Activated B cell treated with CpG ODN at 0.5 μM for 24 hours (primary cell): ENCODE measurements around the gene FOXO3. TPM values are rescaled to one million over a fixed set of nuclear protein-coding genes. Genes with fewer than 3 reads are reported as not detected.

Experiments used
- ATAC-seq: fragments of 200-7000 bp; cut with Tn5 transposase; one replicate; pipeline ENCODE4 v1.10.0; 2021; ENCODE audit warnings: low read depth, mild to moderate bottlenecking, moderate library complexity
- CTCF ChIA-PET: fragments of 350-600 bp; sonication (Branson Sonifier 250); formaldehyde crosslinking; loops from one replicate; lab custom pipeline; 2021; ENCODE audit warnings: antibody characterized with exemption; lab: Charles Lee
- POLR2A ChIA-PET: fragments of 350-600 bp; sonication (Branson Sonifier 250); formaldehyde crosslinking; loops from one replicate; lab custom pipeline; 2021; ENCODE audit warnings: antibody characterized with exemption; lab: Charles Lee
- DNase-seq: peaks from one replicate; pipeline ENCODE4 v3.0.0; 2022
- H3K27ac Mint-ChIP-seq: one replicate; pipeline ENCODE4 v1.8.0; 2020; ENCODE audit warnings: mixed read lengths
- H3K27me3 Mint-ChIP-seq: one replicate; pipeline ENCODE4 v1.8.0; 2021; ENCODE audit warnings: mixed read lengths
- H3K36me3 Mint-ChIP-seq: one replicate; pipeline ENCODE4 v1.8.0; 2021; ENCODE audit warnings: low read depth, mixed read lengths
- H3K4me1 Mint-ChIP-seq: one replicate; pipeline ENCODE4 v1.8.0; 2021; ENCODE audit warnings: mixed read lengths
- H3K4me3 Mint-ChIP-seq: one replicate; pipeline ENCODE4 v1.8.0; 2020; ENCODE audit warnings: mild to moderate bottlenecking, mixed read lengths
- H3K9me3 Mint-ChIP-seq: one replicate; pipeline ENCODE4 v1.8.0; 2020; ENCODE audit warnings: mixed read lengths
- intact Hi-C: fragments of 100-400 bp; cut with micrococcal nuclease; formaldehyde crosslinking; loops from one replicate; pipeline ENCODE4 v1.15.1; 2024
- total RNA-seq: library from RNA; stranded (reverse); gene quantifications from 2 replicates; pipeline ENCODE4 v1.2.3, GENCODE V29; 2022
- TF ChIP-seq, protein P1 (sequence below): fragments of 200-600 bp; IDR thresholded peaks from one replicate; pipeline ENCODE4 v1.8.0; 2022; ENCODE audit warnings: antibody characterized with exemption, mild to moderate bottlenecking

FOXO3 gene
- total RNA-seq, 1 donor from 2014 or later: 9.4 TPM

DNA sequence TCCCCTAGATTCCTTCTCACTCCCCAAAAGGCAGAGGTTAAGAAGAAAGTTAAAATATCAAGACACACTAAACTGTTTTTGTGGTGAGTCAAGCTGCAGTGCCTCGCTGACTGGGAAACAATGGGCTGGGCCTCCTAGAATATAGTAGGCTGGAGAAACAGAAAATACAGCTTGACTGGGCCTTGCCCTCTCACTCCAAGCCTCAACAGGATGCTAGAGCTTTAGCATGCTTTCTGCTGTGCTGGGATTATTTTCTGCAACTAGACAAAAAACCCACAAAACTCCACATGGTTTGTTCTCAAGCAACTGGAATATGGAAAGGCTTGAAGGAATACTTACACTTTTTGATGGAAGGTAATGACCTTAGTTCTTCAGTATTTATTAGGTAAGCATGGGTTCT is 27.9 kb downstream of the FOXO3 start:
- POLR2A ChIA-PET: interaction anchor here (1.2 to 3.1 kb wide), 3 partner anchors 9 to 23 kb away, joined by 3 to 13 read pairs (median 4); no protein-coding TSS in a partner anchor
- CTCF ChIA-PET: no interaction called here

DNA sequence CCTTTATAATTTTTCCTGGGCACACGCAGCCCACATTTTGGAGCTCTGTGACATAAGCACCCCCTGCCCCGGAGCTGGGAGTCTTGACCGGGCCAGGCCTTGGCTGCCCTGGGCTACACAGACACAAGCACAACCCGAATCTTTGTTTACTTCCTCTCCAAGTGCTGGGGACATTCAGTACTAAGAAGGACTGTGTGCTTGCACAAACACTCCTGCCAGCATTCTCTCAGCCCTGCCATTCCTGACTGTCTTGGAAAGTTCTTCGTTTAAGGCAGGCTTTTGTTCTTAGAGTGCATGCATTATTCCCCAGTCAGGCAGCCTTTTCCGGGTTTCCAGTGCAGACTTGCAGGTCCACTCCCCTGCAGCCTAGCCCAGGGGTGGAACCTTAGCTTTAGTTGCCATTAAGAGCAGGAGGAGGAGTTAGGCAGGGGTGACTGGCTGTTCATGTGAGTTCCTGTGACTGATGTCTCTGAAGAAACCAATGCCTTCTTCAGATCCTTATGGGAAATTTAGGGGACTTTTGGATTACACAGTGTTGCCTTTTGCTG is 28.6 kb downstream of the FOXO3 start:
- TF ChIP-seq, protein P1, sequence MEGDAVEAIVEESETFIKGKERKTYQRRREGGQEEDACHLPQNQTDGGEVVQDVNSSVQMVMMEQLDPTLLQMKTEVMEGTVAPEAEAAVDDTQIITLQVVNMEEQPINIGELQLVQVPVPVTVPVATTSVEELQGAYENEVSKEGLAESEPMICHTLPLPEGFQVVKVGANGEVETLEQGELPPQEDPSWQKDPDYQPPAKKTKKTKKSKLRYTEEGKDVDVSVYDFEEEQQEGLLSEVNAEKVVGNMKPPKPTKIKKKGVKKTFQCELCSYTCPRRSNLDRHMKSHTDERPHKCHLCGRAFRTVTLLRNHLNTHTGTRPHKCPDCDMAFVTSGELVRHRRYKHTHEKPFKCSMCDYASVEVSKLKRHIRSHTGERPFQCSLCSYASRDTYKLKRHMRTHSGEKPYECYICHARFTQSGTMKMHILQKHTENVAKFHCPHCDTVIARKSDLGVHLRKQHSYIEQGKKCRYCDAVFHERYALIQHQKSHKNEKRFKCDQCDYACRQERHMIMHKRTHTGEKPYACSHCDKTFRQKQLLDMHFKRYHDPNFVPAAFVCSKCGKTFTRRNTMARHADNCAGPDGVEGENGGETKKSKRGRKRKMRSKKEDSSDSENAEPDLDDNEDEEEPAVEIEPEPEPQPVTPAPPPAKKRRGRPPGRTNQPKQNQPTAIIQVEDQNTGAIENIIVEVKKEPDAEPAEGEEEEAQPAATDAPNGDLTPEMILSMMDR: no peak
- Mint-ChIP-seq H3K27ac (peak overlapping the region; percentile 55), H3K4me1 (peaks cover 79% of the 10 kb centered on the region), H3K9me3 (no peaks in the 10 kb centered on the region), H3K4me3 (peak overlapping the region; percentile 32), H3K36me3 (no peaks in the 10 kb centered on the region), H3K27me3 (no peaks in the 10 kb centered on the region)
- ATAC-seq: peak; percentile 64
- CTCF ChIA-PET: no interaction called here
- DNase-seq: no peak
- intact Hi-C loops: loop anchor here (2.0 kb wide), 1 partner anchor 15 kb away; no protein-coding TSS in a partner anchor
- POLR2A ChIA-PET: interaction anchor here (0.8 to 3.1 kb wide), 4 partner anchors 9 to 27 kb away, joined by 3 to 13 read pairs (median 4); no protein-coding TSS in a partner anchor

More for the DNA sequence above, 27.9 kb downstream of the FOXO3 start:
- peak overlapping the region; percentile 55 for H3K27ac Mint-ChIP-seq
- peaks cover 75% of the 10 kb centered on the region for H3K4me1 Mint-ChIP-seq
- H3K9me3 Mint-ChIP-seq: no peaks in the 10 kb centered on the region
- DNase-seq (no peak), ATAC-seq (no peak)
- TF ChIP-seq, protein P1: no peak
- H3K36me3 Mint-ChIP-seq: no peaks in the 10 kb centered on the region
- H3K27me3 Mint-ChIP-seq: no peaks in the 10 kb centered on the region
- intact Hi-C loops: loop anchor here (2.0 kb wide), 1 partner anchor 14 kb away; no protein-coding TSS in a partner anchor
- H3K4me3 Mint-ChIP-seq: no peak overlapping the region

DNA sequence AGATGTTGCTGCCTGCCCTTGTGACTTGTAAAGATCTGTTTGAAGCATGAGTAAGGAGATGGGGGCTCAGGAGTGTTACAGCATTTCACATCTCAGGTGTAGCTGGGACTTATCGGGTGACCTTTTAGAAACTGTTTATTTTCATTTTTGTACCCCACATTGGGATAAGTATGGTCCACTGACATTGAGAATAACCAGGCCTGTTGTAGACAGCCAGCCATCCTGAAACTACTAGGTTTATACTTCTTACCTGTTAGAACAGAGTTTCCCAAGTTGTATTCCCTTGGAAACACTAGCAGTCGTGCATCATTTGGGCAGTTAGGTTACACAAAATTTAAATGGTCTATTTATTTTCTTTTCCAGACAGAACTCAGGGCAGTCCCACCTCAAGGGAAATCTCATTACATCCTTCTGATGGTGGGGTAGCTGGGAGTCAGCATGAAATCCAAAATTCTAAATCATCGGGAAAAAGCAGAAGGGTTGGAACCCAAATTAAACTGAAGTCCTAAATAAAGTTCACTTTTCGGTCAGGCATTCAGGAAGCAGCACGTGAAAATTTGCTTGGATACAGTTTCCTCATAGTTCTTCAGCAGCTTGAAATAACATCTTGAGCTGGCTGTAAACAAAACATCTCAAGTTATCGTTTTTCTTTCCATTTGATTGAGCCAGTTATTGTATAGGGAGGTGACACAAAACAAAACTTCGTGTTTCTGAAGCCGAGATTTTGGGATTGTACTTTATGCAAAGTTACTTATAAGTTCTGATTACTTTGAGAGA is 30.5 kb downstream of the FOXO3 start:
- intact Hi-C loops: no loop called here
- peak overlapping the region; percentile 46 for H3K27ac Mint-ChIP-seq
- TF ChIP-seq, protein P1: no peak

DNA sequence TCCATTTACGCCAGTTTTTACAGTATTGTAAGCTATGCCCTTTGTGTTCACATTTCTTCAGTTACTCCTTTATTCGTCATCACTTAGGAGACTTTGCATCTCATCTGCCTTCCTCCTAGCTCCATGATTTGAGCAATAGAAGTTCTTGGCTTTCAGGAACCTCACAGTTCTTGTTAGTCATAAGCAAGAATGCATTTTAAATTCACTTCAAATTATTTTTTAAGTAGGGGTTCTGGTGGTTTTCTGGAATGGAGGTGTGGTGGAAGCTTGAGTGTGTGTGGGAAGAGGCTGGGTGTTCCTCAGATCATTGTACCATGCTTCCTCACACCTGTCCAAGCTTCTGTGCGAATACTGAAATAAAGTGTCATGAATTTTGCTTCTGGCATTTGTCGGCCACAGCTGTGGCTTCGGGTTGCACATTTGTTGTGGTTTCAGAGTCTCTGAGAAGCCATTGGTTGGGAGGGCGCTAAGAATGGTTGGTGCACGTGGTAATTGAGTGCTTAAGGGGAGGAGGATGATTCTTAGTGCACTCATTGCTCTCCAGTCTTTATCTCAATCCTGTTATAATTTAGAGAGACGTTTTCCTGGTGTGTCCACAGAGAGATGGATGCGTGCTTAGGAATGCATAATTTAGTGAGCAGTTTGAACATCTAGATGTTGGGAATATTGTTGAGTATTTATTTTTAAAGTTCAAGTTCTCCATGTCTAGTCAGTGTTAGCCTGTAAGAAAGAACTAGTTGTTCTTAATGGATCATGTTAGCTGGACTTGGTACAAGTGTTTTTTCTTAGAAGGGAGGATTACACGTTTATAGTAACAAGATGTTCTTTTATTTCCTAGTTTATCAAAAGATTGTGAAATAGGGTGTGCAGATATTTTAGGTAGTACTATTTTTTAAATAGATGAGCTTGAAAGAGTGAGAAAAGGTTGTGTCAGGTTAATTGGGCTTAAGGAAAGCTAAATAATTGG is 31.9 kb downstream of the FOXO3 start:
- TF ChIP-seq, protein P1: no peak
- no peaks in the 10 kb centered on the region for H3K9me3 Mint-ChIP-seq
- H3K4me3 Mint-ChIP-seq: peak overlapping the region; percentile 33
- ChIA-PET POLR2A (interaction anchor here (0.6 to 1.5 kb wide), 9 partner anchors 19 to 1133 kb away, joined by 3 to 7 read pairs (median 4); partner anchors contain the start of genes FOXO3 and PDSS2), CTCF (interaction anchor here (1.3 kb wide), 1 partner anchor 27 kb away, joined by 4 read pairs; no protein-coding TSS in a partner anchor)
- no peaks in the 10 kb centered on the region for H3K27me3 Mint-ChIP-seq
- ATAC-seq (peak; percentile 84), DNase-seq (peak; percentile 21)
- H3K4me1 Mint-ChIP-seq: peaks cover 79% of the 10 kb centered on the region
- no peaks in the 10 kb centered on the region for H3K36me3 Mint-ChIP-seq
- H3K27ac Mint-ChIP-seq: peak overlapping the region; percentile 87
- intact Hi-C loops: no loop called here

More for the DNA sequence above, 30.5 kb downstream of the FOXO3 start:
- Mint-ChIP-seq H3K27me3 (no peaks in the 10 kb centered on the region), H3K4me1 (peaks cover 82% of the 10 kb centered on the region), H3K9me3 (no peaks in the 10 kb centered on the region), H3K36me3 (no peaks in the 10 kb centered on the region), H3K4me3 (no peak overlapping the region)
- ATAC-seq: no peak
- DNase-seq: no peak
- ChIA-PET CTCF (no interaction called here), POLR2A (interaction anchor here (1.3 kb wide), 1 partner anchor 31 kb away, joined by 5 read pairs; the partner anchor contains the start of gene FOXO3)
